ENCODE data around the gene TRIM14.

DNA sequence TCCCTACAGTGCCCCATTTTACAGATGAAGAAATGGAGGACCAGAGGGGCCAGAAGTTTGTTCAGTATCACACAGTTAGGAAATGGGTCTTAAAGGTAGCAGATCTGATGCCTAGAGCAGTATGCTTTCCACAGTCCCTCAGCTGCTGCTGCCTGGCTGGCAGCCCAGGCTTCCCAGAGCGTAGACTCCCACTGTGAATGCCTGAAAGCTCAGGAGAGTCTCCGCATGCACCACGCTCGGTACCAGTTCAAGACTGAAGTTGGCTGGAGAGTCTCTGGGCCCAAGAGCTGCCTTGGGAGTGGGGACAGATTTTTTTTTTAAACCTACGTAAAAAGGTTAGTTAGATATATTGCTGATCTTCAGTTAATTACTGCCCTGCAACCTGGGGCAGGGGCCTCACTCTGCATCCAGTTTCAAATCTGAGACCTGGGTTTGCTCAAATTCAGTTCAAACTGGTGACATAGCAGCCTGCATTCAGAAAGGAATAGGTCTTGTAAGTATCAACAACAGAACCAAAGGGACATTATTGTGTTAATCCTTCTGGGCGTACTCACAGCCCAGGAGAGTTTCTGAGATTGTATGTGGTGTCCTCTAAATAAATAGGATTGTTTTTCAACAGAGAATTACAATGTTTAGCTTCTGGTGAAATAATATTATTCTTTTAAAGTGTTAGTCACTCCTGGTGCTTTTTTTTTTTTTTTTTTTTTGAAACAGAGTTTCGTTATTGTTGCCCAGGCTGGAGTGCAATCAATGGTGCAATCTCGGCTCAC is 54.2 kb downstream of the TRIM14 start:
- TF ChIP-seq, protein P1, sequence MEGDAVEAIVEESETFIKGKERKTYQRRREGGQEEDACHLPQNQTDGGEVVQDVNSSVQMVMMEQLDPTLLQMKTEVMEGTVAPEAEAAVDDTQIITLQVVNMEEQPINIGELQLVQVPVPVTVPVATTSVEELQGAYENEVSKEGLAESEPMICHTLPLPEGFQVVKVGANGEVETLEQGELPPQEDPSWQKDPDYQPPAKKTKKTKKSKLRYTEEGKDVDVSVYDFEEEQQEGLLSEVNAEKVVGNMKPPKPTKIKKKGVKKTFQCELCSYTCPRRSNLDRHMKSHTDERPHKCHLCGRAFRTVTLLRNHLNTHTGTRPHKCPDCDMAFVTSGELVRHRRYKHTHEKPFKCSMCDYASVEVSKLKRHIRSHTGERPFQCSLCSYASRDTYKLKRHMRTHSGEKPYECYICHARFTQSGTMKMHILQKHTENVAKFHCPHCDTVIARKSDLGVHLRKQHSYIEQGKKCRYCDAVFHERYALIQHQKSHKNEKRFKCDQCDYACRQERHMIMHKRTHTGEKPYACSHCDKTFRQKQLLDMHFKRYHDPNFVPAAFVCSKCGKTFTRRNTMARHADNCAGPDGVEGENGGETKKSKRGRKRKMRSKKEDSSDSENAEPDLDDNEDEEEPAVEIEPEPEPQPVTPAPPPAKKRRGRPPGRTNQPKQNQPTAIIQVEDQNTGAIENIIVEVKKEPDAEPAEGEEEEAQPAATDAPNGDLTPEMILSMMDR (IDR thresholded peaks at IDR 0.05), result no peak
- TF ChIP-seq POLR2A (IDR thresholded peaks at IDR 0.05), result no peak
